Femur (tissue), 1 donor: Measurements from ENCODE around the gene HDAC6.
"Not testable (repeated sequence)": the region's sequence is repeated elsewhere in the genome, so short reads cannot be mapped to it uniquely, and the experiment has no call there.

ENCODE experiments used
- DNase-seq: peaks from one replicate; pipeline ENCODE4 v3.0.0-alpha.2; 2017

The HDAC6 gene

DNA sequence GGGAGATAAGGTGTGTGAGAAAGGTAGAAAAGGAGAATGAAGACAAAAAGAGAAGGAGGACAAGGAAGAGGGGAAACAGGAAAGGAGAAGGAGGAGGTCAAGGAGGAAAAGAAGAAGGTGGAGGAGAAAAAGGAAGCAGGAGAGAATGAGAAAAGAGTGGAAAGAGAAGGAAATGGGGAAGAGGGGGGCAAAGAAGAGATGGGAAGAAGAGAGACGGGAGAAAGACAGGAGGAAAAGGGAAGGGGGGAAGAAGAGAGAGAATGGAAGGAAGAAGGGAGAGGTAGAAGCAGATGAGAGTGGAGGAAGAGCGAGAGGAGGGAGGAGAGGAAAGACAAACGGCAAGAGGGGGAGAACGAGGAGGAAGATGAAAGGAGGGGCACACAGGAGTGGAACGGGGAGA, 11.4 kb upstream of the HDAC6 start:
- no peak for DNase-seq

DNA sequence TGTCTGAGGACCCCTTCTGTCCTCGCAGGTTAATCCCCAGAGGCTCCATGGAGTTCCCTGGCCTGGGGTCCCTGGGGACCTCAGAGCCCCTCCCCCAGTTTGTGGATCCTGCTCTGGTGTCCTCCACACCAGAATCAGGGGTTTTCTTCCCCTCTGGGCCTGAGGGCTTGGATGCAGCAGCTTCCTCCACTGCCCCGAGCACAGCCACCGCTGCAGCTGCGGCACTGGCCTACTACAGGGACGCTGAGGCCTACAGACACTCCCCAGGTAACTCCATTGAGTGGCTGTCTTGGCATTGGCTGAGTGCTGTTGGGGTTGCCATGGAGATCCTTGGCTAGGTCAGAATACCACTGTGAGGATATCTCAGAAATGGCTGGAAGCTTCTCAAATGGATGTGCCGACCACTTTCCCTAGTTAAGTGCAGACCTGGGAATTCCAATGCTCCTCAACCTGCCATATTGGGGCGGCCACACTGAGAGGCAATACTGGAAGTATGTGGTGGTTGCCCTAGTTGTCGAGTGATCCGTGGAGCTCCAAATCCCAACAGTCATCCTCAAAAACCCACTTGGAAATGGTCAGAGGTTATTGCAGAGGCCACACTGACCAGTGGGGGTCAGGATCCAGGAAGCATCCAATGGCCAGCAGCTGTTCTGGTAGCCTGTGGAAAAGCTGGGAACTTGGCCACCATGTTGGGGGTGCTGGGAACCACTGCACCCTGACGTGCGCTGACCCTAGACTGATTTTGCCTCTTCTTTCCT, 10.6 kb upstream of the HDAC6 start:
- DNase-seq: no peak

DNA sequence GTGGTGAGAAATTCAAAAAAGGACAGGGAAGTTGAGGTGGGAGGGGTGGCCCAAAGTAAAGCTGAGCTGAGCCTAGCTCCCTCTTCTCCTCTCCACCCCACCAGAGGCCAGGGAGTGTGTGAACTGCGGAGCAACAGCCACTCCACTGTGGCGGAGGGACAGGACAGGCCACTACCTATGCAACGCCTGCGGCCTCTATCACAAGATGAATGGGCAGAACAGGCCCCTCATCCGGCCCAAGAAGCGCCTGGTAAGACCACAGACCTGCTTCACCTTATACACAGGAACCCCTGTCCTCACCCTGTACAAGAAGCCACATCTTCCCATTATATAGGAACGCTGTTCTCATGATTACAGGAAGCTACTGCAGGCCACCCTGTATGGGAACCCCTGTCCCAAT, 9.6 kb upstream of the HDAC6 start:
- no peak for DNase-seq

DNA sequence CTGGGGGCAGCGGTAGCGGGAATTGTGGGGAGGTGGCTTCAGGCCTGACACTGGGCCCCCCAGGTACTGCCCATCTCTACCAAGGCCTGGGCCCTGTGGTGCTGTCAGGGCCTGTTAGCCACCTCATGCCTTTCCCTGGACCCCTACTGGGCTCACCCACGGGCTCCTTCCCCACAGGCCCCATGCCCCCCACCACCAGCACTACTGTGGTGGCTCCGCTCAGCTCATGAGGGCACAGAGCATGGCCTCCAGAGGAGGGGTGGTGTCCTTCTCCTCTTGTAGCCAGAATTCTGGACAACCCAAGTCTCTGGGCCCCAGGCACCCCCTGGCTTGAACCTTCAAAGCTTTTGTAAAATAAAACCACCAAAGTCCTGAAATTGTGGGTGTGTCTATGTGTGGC, 7.9 kb upstream of the HDAC6 start:
- DNase-seq: no peak

DNA sequence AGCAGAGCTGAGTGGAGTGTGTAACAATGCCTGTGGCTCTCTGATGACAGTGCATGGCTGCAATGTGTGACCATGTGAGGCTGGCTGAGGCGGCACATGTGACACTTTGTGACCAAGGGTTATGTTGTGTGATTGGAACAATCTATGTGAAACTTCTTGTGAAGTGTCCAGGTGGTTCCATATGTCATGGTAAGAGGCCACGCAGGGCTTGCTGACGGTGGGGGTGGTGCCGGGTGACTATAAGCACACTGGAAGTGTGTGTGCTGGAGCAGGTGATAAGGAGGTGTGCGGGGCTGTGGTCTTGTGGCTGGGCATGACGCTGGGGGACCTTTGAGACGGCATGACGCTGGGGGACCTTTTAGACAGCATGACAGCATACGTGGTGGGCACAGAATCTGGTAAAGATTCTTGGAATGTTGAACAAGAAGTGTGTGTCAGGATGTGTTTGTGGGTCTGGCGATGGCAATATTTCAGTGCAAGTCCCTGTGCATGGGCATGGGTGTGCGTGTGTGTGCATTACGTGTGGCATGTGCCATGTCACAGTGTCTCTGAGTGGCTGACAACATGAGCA, 7.4 kb upstream of the HDAC6 start:
- no peak for DNase-seq

DNA sequence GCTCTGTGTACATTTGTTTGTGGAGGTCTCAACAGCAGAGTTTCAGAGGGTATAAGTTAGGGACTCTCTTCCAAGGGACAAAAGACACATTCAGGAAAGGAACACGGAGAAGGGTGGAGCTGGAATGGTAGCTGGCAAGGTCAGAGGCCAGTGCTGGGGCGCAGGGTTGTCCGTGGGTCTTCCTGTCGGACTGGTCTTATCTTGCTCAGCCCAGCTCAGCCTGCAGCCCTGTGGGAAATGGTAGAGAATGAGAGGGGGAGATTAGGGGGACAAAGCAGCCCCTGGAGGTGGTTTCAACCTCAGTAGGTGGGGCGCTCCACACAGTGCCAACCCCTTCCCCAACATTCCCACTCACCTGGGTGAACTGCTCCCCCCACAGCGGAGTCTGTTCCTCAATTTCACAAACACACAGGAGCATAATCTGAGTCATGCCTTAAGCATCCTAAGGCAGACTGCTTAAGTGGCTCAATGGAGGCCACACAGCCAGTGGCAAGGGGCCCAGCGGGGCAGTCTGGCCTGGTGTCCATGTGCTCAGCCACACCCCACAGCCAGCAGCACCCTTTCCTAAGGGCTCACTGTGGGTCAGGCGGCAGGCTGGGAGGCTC, 6.9 kb upstream of the HDAC6 start:
- no peak for DNase-seq

DNA sequence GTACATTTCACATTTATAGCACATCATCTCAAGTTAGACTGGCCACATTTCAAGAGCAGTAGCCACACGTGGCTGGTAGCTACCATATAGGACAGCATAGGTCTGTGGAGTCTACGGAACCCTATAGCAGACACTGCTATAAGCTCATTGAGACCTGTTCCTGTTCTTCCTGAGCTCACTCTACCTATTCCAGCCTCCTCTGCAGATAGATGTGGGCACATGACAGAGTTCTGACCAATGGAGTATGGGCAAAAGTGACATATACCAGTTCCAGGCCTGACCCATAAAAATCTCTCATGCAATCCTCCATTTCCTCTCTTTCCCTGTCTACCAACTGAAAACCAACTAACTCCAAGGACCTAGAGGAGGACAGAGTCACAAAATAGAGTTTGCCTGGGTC, 3.5 kb upstream of the HDAC6 start:
- DNase-seq: no peak

DNA sequence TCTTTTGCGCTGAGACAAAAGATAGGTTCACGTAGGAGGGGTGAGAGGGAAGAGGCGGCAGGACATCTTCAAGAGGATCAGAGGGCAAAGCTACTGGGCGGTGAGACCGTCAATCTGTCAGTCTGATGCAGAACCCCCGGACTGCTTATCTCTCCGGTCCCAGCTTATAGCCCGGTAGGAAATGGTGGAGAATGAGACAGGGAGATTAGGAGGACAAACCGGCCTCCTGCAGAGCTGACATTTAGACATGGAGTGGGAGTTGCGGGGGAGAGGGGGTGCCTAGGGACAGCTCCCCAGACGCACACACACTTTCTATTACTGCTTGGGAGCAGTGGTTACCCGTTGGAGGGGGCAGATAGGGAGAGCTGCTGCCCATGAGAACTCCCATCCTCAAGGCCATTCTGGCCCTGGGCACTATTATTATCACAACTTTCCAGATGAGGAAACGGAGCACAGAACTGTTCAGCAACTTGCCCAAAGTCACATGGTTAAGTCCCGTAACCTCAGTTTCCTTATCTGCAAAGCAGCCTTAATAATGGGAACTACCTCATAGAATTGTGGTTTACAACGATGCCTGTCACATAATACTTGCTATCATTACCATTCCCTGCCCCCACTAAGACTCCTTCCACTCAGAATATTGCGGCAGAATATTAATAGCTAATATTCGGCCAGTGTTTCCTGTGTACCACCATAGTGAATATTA, 1.1 kb upstream of the HDAC6 start:
- DNase-seq: no peak

DNA sequence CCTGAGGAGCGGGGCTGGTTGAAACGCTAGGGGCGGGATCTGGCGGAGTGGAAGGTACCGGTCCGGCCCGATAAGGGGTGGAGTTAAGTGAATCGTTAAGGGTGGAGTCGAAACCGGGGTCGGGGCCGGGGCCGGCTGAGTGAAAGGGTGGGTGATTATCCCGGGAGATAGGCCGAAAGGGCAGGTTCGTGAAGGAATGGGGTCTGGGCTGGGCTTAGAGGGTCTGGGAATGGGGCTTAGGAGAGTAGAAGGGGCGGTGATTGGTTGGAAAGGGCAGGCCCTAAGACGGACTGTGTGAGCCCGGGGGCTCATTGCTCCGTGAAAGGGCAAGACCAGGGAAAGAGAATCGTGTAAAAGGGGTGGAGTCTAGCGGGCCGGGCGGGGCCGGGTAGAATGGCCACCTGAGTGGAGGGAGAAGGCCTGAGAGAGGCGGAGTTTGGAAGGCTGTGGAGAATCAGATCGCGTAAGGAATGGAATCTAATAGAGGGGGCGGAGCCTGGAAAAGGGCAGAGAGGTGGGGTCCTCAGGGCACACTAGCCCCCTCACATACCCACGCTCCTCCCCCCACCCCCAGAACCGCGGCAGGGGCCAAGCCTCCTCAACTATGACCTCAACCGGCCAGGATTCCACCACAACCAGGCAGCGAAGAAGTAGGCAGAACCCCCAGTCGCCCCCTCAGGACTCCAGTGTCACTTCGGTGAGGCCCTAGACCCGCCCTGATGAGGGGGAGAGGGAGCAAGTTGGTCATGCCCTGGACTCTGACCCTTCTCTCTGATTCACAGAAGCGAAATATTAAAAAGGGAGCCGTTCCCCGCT, 430 bp downstream of the HDAC6 start:
- DNase-seq: peak; percentile 90

DNA sequence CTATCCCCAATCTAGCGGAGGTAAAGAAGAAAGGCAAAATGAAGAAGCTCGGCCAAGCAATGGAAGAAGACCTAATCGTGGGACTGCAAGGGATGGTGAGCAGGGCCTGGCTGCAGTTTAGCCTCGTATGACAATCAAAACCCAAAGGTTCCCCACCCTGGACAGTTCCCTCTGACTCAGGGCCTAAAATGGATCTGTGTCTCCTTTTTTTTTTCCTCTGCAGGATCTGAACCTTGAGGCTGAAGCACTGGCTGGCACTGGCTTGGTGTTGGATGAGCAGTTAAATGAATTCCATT, 986 bp downstream of the HDAC6 start:
- no peak for DNase-seq

DNA sequence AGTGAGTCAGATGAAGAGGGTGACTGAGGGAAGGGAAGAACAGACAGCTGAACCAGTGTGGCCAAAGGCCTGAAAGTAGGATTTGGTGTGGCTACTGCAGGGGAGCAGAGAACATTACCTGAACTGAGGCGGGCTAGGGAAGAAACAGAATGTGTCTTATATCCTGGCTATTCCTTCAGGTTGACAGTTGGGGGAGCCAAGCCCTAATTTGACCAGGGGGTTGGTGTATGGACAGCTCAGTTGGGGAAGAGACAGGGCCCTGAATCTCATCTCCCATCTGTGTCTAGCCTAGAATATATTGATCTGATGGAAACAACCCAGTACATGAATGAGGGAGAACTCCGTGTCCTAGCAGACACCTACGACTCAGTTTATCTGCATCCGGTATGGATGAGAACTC, 4.2 kb downstream of the HDAC6 start:
- DNase-seq: no peak

DNA sequence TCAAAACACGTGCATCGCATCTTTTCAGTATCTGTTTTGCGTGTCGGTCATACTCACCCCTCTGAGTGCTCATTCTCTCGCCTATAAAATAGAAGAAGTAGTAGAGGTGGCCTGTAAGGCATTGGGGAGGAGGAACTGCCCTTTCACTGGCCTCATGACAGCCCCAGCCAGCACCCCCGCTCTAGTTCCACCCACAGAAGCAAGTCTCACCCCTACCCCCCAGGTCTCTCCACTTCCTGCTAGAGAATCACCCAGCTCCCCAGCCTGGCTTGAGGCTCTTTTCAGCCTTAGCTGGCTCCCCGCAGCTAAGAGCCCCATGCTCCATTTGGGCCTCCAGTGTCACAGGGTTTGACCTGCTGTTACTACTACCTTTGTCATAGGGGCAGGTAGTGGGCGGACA, 11.8 kb downstream of the HDAC6 start:
- DNase-seq: no peak

DNA sequence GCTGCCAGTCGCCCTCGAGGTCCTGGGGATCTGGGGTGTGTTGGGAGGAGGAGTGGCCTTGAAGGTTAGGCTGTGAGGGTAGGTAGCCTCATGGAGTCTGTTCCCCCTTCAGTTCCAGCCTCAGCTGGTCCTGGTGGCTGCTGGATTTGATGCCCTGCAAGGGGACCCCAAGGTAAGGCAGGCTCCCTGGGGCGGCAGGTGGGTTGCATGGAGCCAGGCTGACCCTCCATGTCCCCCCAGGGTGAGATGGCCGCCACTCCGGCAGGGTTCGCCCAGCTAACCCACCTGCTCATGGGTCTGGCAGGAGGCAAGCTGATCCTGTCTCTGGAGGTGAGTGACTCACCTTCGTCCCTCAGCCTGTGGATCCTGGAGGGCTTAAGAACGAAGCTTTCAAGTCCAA, 12.9 kb downstream of the HDAC6 start:
- DNase-seq: no peak

DNA sequence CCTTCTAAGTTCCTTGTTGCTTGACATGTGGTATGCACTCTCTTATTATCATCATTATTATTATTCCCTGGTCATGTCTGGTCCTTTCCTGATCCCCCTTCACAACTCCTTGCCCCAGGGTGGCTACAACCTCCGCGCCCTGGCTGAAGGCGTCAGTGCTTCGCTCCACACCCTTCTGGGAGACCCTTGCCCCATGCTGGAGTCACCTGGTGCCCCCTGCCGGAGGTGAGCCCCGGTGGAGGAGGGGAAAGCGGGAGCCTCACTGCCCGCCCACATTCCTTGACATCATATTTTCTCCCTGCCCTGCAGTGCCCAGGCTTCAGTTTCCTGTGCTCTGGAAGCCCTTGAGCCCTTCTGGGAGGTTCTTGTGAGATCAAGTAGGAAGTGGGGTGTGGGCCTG, 13.4 kb downstream of the HDAC6 start:
- DNase-seq: no peak

DNA sequence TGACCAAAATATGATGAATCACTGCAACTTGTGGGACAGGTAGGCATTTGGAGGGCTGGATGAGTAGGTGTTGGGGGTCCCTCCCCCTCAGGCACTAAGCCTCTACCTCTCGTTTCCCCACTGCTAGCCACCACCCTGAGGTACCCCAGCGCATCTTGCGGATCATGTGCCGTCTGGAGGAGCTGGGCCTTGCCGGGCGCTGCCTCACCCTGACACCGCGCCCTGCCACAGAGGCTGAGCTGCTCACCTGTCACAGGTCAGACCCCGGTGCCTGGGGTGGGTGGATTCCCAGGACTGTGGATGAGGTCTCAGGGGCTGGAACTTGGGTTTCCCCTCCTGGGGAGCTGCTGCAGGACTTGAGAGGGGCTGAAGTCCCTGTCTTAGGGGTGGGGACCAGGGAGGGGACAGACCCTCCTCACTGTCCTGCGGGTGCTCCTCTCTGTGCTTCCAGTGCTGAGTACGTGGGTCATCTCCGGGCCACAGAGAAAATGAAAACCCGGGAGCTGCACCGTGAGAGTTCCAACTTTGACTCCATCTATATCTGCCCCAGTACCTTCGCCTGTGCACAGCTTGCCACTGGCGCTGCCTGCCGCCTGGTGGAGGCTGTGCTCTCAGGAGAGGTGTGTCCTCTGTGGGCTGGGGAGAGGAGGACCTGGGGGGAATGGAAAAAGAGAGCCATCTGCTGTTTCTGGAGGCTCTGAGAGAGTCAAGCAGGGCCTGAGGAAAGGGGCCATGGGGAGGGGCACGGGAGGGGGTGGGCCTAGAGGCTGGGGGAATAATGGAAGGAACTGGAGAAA, 14.3 kb downstream of the HDAC6 start:
- no peak for DNase-seq

DNA sequence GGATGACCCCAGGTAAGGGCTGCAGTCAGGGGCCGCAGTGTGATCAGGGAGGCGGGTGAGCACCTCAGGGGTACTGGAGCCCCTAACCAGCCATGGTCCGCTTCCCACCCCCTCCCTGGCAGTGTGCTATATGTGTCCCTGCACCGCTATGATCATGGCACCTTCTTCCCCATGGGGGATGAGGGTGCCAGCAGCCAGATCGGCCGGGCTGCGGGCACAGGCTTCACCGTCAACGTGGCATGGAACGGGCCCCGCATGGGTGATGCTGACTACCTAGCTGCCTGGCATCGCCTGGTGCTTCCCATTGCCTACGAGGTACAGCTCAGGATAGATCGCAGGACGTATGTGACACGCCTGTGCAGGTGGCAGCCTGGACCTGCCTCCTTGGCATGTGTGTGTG, 16.2 kb downstream of the HDAC6 start:
- no peak for DNase-seq

DNA sequence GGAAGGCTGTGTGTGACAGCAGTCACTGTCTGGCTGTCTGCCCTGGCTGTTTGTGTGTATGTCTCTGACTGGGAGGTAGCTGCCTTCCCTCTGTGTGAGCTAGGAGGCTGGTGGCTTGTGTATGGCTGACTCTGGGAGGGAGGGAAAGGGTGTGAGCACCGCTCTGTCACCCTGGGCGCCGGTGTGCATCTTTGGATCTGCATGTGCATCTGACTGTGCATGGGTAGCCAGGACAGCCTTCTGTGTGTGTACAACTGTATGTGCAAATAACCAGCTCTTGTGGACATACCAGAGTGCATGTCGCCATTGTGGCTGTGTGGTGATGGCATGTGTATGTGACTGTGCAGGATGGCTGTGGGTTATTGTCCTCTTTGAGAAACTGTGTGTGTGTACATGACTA, 17.0 kb downstream of the HDAC6 start:
- DNase-seq: no peak

DNA sequence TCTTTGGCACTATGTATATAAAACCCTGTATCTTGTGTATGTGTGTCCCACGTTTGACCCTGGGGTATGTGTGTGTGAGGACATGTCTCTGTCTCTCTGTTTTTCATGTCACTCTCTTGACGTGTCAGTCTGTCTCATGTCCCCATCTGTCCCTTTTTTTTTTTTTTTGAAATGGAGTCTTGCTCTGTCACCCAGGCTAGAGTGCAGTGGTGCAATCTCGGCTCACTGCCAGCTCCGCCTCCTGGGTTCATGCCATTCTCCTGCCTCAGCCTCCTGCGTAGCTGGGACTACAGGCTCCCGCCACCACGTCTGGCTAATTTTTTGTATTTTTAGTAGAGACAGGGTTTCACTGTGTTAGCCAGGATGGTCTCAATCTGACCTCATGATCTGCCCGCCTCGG, 17.5 kb downstream of the HDAC6 start:
- not testable (repeated sequence) for DNase-seq

DNA sequence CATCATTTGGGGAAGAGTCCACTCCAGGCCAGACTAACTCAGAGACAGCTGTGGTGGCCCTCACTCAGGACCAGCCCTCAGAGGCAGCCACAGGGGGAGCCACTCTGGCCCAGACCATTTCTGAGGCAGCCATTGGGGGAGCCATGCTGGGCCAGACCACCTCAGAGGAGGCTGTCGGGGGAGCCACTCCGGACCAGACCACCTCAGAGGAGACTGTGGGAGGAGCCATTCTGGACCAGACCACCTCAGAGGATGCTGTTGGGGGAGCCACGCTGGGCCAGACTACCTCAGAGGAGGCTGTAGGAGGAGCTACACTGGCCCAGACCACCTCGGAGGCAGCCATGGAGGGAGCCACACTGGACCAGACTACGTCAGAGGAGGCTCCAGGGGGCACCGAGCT, 21.2 kb downstream of the HDAC6 start:
- DNase-seq: no peak

DNA sequence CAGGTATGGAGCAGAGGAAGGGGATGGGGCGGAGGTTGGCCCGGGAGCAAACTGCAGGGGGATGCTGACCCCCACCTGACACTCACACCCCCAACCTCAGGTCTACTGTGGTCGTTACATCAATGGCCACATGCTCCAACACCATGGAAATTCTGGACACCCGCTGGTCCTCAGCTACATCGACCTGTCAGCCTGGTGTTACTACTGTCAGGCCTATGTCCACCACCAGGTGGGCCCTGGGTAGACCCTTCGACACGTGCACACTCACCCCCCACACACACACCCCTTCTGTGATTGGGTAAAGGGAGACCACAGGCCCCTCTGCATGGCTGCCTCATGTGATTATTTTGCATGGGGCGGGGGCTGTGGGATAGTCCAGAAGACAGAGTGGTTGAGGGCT, 22.2 kb downstream of the HDAC6 start:
- DNase-seq: no peak

DNA sequence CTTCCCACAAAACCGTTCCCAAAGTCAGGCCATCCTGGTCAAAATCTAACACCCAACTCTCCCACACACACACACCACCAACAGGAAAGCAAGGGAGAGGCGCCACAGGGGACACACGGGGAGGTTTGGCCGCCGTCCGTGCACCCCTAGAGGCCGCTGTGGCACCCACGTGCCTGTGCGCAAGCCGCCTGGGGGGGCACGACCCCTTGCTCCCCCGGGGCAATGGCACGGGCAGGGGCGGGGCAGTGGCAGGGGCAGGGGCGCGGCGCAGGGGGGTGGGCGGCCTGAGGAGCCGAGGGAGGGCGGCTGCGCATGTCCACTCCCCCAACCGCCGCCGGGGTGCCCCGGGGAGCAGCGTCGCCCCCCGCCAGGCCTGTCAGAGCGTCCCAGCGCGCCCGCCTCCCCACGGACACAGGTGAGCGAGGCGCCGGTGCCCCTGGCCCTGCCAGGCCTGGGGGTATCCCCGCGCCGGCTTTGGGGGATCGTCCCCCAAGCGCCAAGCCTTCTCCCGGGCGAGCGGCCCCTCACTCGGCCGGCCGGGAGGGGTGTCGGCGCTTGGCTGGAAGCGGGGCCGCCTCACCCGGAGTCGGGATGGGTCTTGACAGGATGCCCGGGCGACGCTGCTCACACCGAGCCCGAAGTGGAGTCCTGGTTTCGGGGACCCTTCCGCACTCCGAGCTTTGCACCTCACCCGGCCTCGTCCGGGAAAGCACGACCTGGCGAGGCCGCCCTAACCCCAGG, 24.4 kb downstream of the HDAC6 start, which contains the start of gene ERAS:
ERAS (plus strand) TSS at position 379 of the 741 bp plus-strand sequence. CDS start 2,611 bp downstream, outside the sequence.
- DNase-seq: no peak
